ENCODE results near the gene HMG20A.

DNA sequence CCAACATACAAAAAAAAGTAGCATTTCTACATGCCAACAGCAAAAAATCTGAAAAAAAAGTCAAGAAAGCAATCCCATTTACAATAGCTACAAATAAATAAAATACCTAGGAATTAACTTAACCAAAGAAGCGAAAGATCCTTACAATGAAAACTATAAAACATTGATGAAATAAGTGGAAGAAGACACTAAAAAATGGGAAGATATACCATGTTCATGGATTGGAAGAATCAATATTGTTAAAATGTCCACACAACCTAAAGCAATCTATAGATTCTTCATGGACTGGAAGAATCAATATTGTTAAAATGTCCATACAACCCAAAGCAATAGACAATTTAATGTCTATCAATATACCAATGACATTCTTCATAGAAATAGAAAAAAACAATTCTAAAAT, 21.8 kb upstream of the HMG20A start:
- TF ChIP-seq, protein P1, sequence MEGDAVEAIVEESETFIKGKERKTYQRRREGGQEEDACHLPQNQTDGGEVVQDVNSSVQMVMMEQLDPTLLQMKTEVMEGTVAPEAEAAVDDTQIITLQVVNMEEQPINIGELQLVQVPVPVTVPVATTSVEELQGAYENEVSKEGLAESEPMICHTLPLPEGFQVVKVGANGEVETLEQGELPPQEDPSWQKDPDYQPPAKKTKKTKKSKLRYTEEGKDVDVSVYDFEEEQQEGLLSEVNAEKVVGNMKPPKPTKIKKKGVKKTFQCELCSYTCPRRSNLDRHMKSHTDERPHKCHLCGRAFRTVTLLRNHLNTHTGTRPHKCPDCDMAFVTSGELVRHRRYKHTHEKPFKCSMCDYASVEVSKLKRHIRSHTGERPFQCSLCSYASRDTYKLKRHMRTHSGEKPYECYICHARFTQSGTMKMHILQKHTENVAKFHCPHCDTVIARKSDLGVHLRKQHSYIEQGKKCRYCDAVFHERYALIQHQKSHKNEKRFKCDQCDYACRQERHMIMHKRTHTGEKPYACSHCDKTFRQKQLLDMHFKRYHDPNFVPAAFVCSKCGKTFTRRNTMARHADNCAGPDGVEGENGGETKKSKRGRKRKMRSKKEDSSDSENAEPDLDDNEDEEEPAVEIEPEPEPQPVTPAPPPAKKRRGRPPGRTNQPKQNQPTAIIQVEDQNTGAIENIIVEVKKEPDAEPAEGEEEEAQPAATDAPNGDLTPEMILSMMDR (IDR thresholded peaks at IDR 0.05), result no peak
- TF ChIP-seq POLR2A (IDR thresholded peaks at IDR 0.05), result no peak

Measured in thyroid gland (tissue), 4 donors.